HepG2 (cell line): ENCODE results near the gene C5orf58. TPM values are rescaled to one million over a fixed set of nuclear protein-coding genes. Genes with fewer than 3 reads are reported as not detected.

Experiments used
- ATAC-seq: fragments of 200-7000 bp; cut with Tn5 transposase; 3 replicates; pipeline ENCODE4 v1.9.1; 2020; ENCODE audit warnings: mild to moderate bottlenecking, moderate library complexity
- BruUV-seq: library from RNA; stranded (reverse); fragments of 400-500 nt; replicated peaks from 2 replicates; lab custom pipeline; 2021; lab: Mats Ljungman, UMichigan
- CTCF ChIA-PET: fragments of 300-600 bp; formaldehyde crosslinking; extraction: SDS; loops from one replicate; lab custom pipeline; 2021; ENCODE audit warnings: low total read pairs, inconsistent platforms, low intra/inter-chr PET ratio; lab: Yijun Ruan, JAX
- POLR2A ChIA-PET: fragments of 350-600 bp; sonication (Branson Sonifier 250); formaldehyde crosslinking; loops from one replicate; lab custom pipeline; 2020; ENCODE audit warnings: antibody characterized with exemption, inconsistent platforms; lab: Yijun Ruan, JAX
- DNase-seq: peaks from one replicate; pipeline ENCODE4 v3.0.0-alpha.2; 2015; ENCODE audit warnings: low spot score
- FAIRE-seq: peaks from 3 replicates; lab custom pipeline; 2011; peaks lifted over from hg19 to GRCh38; lab: Jason Lieb, UNC
- H2AFZ ChIP-seq: one replicate; pipeline ENCODE4 v1.6.1; 2011; ENCODE audit warnings: low read length, inconsistent platforms
- H3K27ac ChIP-seq: fragments of 300-600 bp; 3 replicates; pipeline ENCODE4 v1.8.0; 2011; ENCODE audit warnings: mixed run types, mild to moderate bottlenecking, mixed read lengths, low read length, inconsistent platforms; ENCODE audit not compliant: insufficient read depth; ENCODE audit errors: extremely low read length
- H3K27me3 ChIP-seq, 2 experiments: fragments of 200-600 bp in 1 of 2; 2 replicates in 1 of 2; 3 replicates in 1 of 2; pipeline versions ENCODE4 v1.6.0 to v1.8.0; 2011; ENCODE audit warnings: low read length in 2 of 2, mild to moderate bottlenecking in 2 of 2, moderate library complexity in 2 of 2, inconsistent platforms in 1 of 2; ENCODE audit not compliant: insufficient read depth in 2 of 2, control insufficient read depth in 1 of 2
- H3K36me3 ChIP-seq, 2 experiments: fragments of 200-600 bp in 1 of 2; replicated peaks in 1 of 2; 2 replicates in 1 of 2; 3 replicates in 1 of 2; pipeline versions ENCODE4 v1.5.1 to v1.8.0; 2011; ENCODE audit warnings: low read length in 2 of 2, inconsistent platforms in 1 of 2; ENCODE audit not compliant: insufficient read depth in 2 of 2, control insufficient read depth in 1 of 2
- H3K4me1 ChIP-seq: 2 replicates; pipeline ENCODE4 v1.5.1; 2012; ENCODE audit warnings: low read length, inconsistent platforms; ENCODE audit not compliant: insufficient read depth
- H3K4me2 ChIP-seq: 2 replicates; pipeline ENCODE4 v1.6.0; 2011; ENCODE audit warnings: low read depth, low read length, inconsistent platforms
- H3K4me3 ChIP-seq, 3 experiments: fragments of 200-600 bp in 1 of 3; sonication (generic), shearing (Covaris generic) in 1 of 3; replicated peaks in 1 of 3; 2 replicates each; pipeline ENCODE4 v1.5.1; 2011 to 2016; ENCODE audit warnings: low read length in 3 of 3, inconsistent platforms in 2 of 3, low read depth in 2 of 3, mild to moderate bottlenecking in 2 of 3, control low read depth in 1 of 3, mixed read lengths in 1 of 3; ENCODE audit not compliant: insufficient read depth in 1 of 3
- H3K79me2 ChIP-seq: one replicate; pipeline ENCODE4 v1.6.1; 2011; ENCODE audit warnings: low read length, inconsistent platforms; ENCODE audit not compliant: insufficient read depth
- H3K9ac ChIP-seq: 2 replicates; pipeline ENCODE4 v1.6.0; 2011; ENCODE audit warnings: mild to moderate bottlenecking, low read depth, low read length, inconsistent platforms; ENCODE audit not compliant: insufficient read depth
- H3K9me3 ChIP-seq: 2 replicates; pipeline ENCODE4 v1.5.1; 2012; ENCODE audit warnings: mild to moderate bottlenecking, low read length
- H4K20me1 ChIP-seq: 2 replicates; pipeline ENCODE4 v1.6.0; 2011; ENCODE audit warnings: inconsistent platforms, mild to moderate bottlenecking, low read length, moderate library complexity; ENCODE audit not compliant: insufficient read depth
- CTCF ChIP-seq: sonication (generic); formaldehyde crosslinking; IDR thresholded peaks from 2 replicates; pipeline ENCODE4 v1.5.0; 2020; ENCODE audit warnings: mild to moderate bottlenecking, missing genetic modification reagents, moderate library complexity
- ISX ChIP-seq: sonication (generic); formaldehyde crosslinking; conservative IDR thresholded peaks from 2 replicates; pipeline ENCODE4 v1.5.0; 2020; ENCODE audit warnings: missing genetic modification reagents
- RAD21 ChIP-seq: fragments of 450-650 bp; formaldehyde crosslinking; IDR thresholded peaks from 2 replicates; pipeline ENCODE4 v1.5.0; 2020; ENCODE audit warnings: mild to moderate bottlenecking
- SMC3 ChIP-seq: IDR thresholded peaks from 2 replicates; pipeline ENCODE4 v1.6.1; 2011; ENCODE audit warnings: low read length, improper control_type of control experiment
- STAG1 ChIP-seq: sonication (generic); formaldehyde crosslinking; IDR thresholded peaks from 2 replicates; pipeline ENCODE4 v1.4.0; 2020; ENCODE audit warnings: missing genetic modification reagents
- XRCC5 ChIP-seq: fragments of 200-400 bp; formaldehyde crosslinking; optimal IDR thresholded peaks from 2 replicates; pipeline ENCODE3; 2017; ENCODE audit warnings: mild to moderate bottlenecking, low read length
- ZBTB10 ChIP-seq: sonication (generic); formaldehyde crosslinking; IDR thresholded peaks from 2 replicates; pipeline ENCODE4 v1.4.0; 2020; ENCODE audit warnings: missing genetic modification reagents, borderline replicate concordance
- ZBTB26 ChIP-seq: IDR thresholded peaks from 2 replicates; pipeline ENCODE4 v1.6.1; 2016; ENCODE audit warnings: missing compliant biosample characterization, missing genetic modification reagents, borderline replicate concordance
- WGBS: methylation state at CpG from one replicate; pipeline ENCODE4 v1.1.6; 2017; ENCODE audit warnings: low lambda C conversion rate; 5-methylcytosine and 5-hydroxymethylcytosine counted together
- in situ Hi-C: cut with HindIII; loops from 2 replicates; pipeline ENCODE4 v1.10.0; 2017; ENCODE audit warnings: low pct_unique_long_range_greater_than_20kb; ENCODE audit not compliant: extremely low pct_ligation_motif_present
- intact Hi-C: fragments of 100-400 bp; cut with micrococcal nuclease; formaldehyde crosslinking; loops from one replicate; pipeline ENCODE4 v1.10.0; 2022; ENCODE audit not compliant: unreplicated experiment
- polyA plus RNA-seq, 8 experiments: library from polyadenylated mRNA; depleted of rRNA in 3 of 8; stranded (reverse) in 7 of 8; unstranded in 1 of 8; fragments of >200 nt; fragmentation: Illumina TruSeq in 4 of 8; extraction: Trizol in 4 of 8; gene quantifications; 2 replicates each; pipeline versions ENCODE4 v1.2.1 to v1.2.3, GENCODE V29; 2011 to 2016; ENCODE audit warnings: low read depth in 4 of 8, missing spikeins in 1 of 8, mixed read lengths in 1 of 8; ENCODE audit not compliant: insufficient read depth in 1 of 8
- total RNA-seq, 5 experiments: library from RNA; depleted of rRNA; stranded (reverse); fragments of >200 nt; fragmentation: Illumina TruSeq; extraction: Trizol; gene quantifications; 2 replicates each; pipeline ENCODE4 v1.2.3, GENCODE V29; 2016; ENCODE audit warnings: low read depth in 1 of 5

Gene C5orf58
- total and polyA plus RNA-seq, 2 of the 13 experiments (the other 11 are each of a cell fraction or from before 2014, with no cell fraction given): not detected

GRCh38 chr5:170183816-170184687 lies 48.7 kb upstream of the C5orf58 start:
- in situ Hi-C loops: loop anchor here (5.0 kb wide), 1 partner anchor 82 kb away; no protein-coding TSS in a partner anchor

More at GRCh38 chr5:170183816-170184687, 48.7 kb upstream of the C5orf58 start:
- Histone ChIP-seq H3K4me3 (no peak overlapping the region), H3K79me2 (no peaks in the 10 kb centered on the region), H2AFZ (no peak overlapping the region), H3K9me3 (no peaks in the 10 kb centered on the region), H3K27ac (no peak overlapping the region), H3K27me3 (no peaks in the 10 kb centered on the region), H3K4me1 (peaks cover 11% of the 10 kb centered on the region), H3K9ac (no peak overlapping the region), H3K36me3 (no peaks in the 10 kb centered on the region), H3K4me2 (no peak overlapping the region), H4K20me1 (no peaks in the 10 kb centered on the region)
- intact Hi-C loops: loop anchor here (1.0 kb wide), 1 partner anchor 84 kb away; no protein-coding TSS in a partner anchor
- FAIRE-seq (peak; percentile 59), ATAC-seq (peak; percentile 97), DNase-seq (peak; percentile 49)
- ChIA-PET CTCF (interaction anchor here (0.9 to 1.6 kb wide), 2 partner anchors 41 to 83 kb away, joined by 3 to 17 read pairs; no protein-coding TSS in a partner anchor), POLR2A (no interaction called here)
- peak; percentile 83 for TF ChIP-seq CTCF (CRISPR knock-in tag)
- TF ChIP-seq SMC3: peak; percentile 31; the same call in 1 of the 2 replicates
- peak; percentile 51; the same call in 1 of the 2 replicates for TF ChIP-seq RAD21 (CRISPR knock-in tag)
- TF ChIP-seq ZBTB10: no peak
- peak; percentile 66 for TF ChIP-seq STAG1 (CRISPR knock-in tag)
- TF ChIP-seq ZBTB26 (CRISPR knock-in tag): no peak
- TF ChIP-seq XRCC5: peak; percentile 71
- TF ChIP-seq ISX (CRISPR knock-in tag): no peak
- no TSS peak for BruUV-seq
- 43% methylated on average over 9 of the region's 12 CpGs for WGBS
